HCT116 (cell line): Measurements from ENCODE around the gene PLEKHA4. TPM values are rescaled to one million over a fixed set of nuclear protein-coding genes. Genes with fewer than 3 reads are reported as not detected.

ENCODE experiments used
- ATAC-seq: fragments of 200-7000 bp; cut with Tn5 transposase; 2 replicates; pipeline ENCODE4 v1.9.1; 2020; ENCODE audit warnings: mild to moderate bottlenecking, moderate library complexity
- BruUV-seq: library from RNA; stranded (reverse); fragments of 400-500 nt; replicated peaks from 2 replicates; lab custom pipeline; 2021; lab: Mats Ljungman, UMichigan
- CTCF ChIA-PET: fragments of 300-600 bp; sonication (Branson Sonifier 250); formaldehyde crosslinking; loops from one replicate; lab custom pipeline; 2021; ENCODE audit warnings: antibody characterized with exemption; lab: Charles Lee
- POLR2A ChIA-PET: fragments of 300-600, 350-600 bp; sonication (Branson Sonifier 250); formaldehyde crosslinking; loops from one replicate; lab custom pipeline; 2021; ENCODE audit warnings: antibody characterized with exemption; lab: Charles Lee
- RAD21 ChIA-PET, 2 experiments: fragments of 300-600 bp; sonication (Branson Sonifier 250); formaldehyde crosslinking; loops; one replicate each; lab custom pipeline; 2023; ENCODE audit warnings: low total read pairs in 2 of 2; ENCODE audit not compliant: uncharacterized antibody in 2 of 2, unreplicated experiment in 2 of 2, low non-redundant PET in 1 of 2; lab: Charles Lee
- DNase-seq: peaks from one replicate; pipeline ENCODE4 v3.0.0-alpha.2; 2010; ENCODE audit warnings: low read depth, low spot score
- H2AFZ ChIP-seq: fragments of 200-600 bp; shearing (Covaris generic), sonication (generic); 2 replicates; pipeline ENCODE4 v1.6.1; 2017; ENCODE audit warnings: low read depth, mixed run types, mixed read lengths, antibody characterized with exemption, low read length; ENCODE audit not compliant: poor library complexity, severe bottlenecking
- H3K27ac ChIP-seq: 2 replicates; pipeline ENCODE4 v1.5.1; 2012; ENCODE audit warnings: low read depth, low read length
- H3K27me3 ChIP-seq: fragments of 200-600 bp; sonication (generic); 2 replicates; pipeline ENCODE4 v1.6.1; 2016; ENCODE audit warnings: mixed run types, low read length, mixed read lengths; ENCODE audit not compliant: insufficient read depth
- H3K36me3 ChIP-seq, 2 experiments: fragments of 200-500 bp in 1 of 2; fragments of 200-600 bp in 1 of 2; sonication (Bioruptor generic) in 1 of 2; sonication (generic) in 1 of 2; 2 replicates each; pipeline versions ENCODE4 v1.5.1 to v1.6.1; 2014 to 2016; ENCODE audit warnings: low read length in 2 of 2, inconsistent platforms in 1 of 2, mixed read lengths in 1 of 2, mixed run types in 1 of 2; ENCODE audit not compliant: insufficient read depth in 2 of 2, control insufficient read depth in 1 of 2
- H3K4me1 ChIP-seq, 2 experiments: fragments of 200-600 bp in 1 of 2; sonication (generic) in 1 of 2; 2 replicates each; pipeline versions ENCODE4 v1.5.1 to v1.6.1; 2012 to 2017; ENCODE audit warnings: low read length in 2 of 2, inconsistent platforms in 1 of 2, mild to moderate bottlenecking in 1 of 2, mixed read lengths in 1 of 2, mixed run types in 1 of 2, moderate library complexity in 1 of 2; ENCODE audit not compliant: insufficient read depth in 2 of 2, control insufficient read depth in 1 of 2
- H3K4me2 ChIP-seq: fragments of 200-600 bp; sonication (generic); 2 replicates; pipeline ENCODE4 v1.6.1; 2017; ENCODE audit warnings: mixed run types, low read length, mixed read lengths
- H3K4me3 ChIP-seq, 2 experiments: fragments of 200-600 bp in 1 of 2; sonication (generic) in 1 of 2; replicated peaks in 1 of 2; 2 replicates each; pipeline ENCODE4 v1.5.1; 2011 to 2016; ENCODE audit warnings: low read length in 2 of 2, control low read depth in 1 of 2, low read depth in 1 of 2, mild to moderate bottlenecking in 1 of 2, mixed read lengths in 1 of 2, mixed run types in 1 of 2
- H3K79me2 ChIP-seq: fragments of 200-600 bp; sonication (generic); 2 replicates; pipeline ENCODE4 v1.6.1; 2017; ENCODE audit warnings: mild to moderate bottlenecking, mixed run types, low read length, moderate library complexity, mixed read lengths; ENCODE audit not compliant: insufficient read depth
- H3K9ac ChIP-seq: fragments of 200-600 bp; sonication (generic); 2 replicates; pipeline ENCODE4 v1.6.1; 2016; ENCODE audit warnings: low read length, mixed read lengths
- H3K9me2 ChIP-seq: fragments of 200-600 bp; sonication (generic), shearing (Covaris generic); 2 replicates; pipeline ENCODE4 v1.6.1; 2017; ENCODE audit warnings: mixed run types, mild to moderate bottlenecking, moderate library complexity; ENCODE audit not compliant: insufficient read depth
- H3K9me3 ChIP-seq, 2 experiments: fragments of 200-500 bp in 1 of 2; fragments of 200-600 bp in 1 of 2; sonication (Bioruptor generic) in 1 of 2; sonication (generic) in 1 of 2; 2 replicates each; pipeline ENCODE4 v1.6.1; 2014 to 2017; ENCODE audit warnings: low read length in 2 of 2, mixed read lengths in 2 of 2, inconsistent platforms in 1 of 2, low read depth in 1 of 2, mild to moderate bottlenecking in 1 of 2, mixed run types in 1 of 2, moderate library complexity in 1 of 2; ENCODE audit not compliant: control insufficient read depth in 1 of 2, insufficient read depth in 1 of 2
- H4K20me1 ChIP-seq: fragments of 200-600 bp; sonication (generic), shearing (Covaris generic); 2 replicates; pipeline ENCODE4 v1.6.1; 2017; ENCODE audit warnings: mixed run types, mild to moderate bottlenecking, moderate library complexity; ENCODE audit not compliant: insufficient read depth
- CBX3 ChIP-seq: IDR thresholded peaks from 2 replicates; pipeline ENCODE4 v1.6.1; 2012; ENCODE audit warnings: low read depth
- EGR1 ChIP-seq: IDR thresholded peaks from 2 replicates; pipeline ENCODE4 v1.6.1; 2012; ENCODE audit warnings: low read depth
- ELF1 ChIP-seq: IDR thresholded peaks from 2 replicates; pipeline ENCODE4 v1.6.1; 2012; ENCODE audit warnings: low read depth, borderline replicate concordance
- EZH2 ChIP-seq: fragments of 200-600 bp; sonication (generic); IDR thresholded peaks from 2 replicates; pipeline ENCODE4 v1.6.1; 2017; ENCODE audit warnings: antibody characterized with exemption, mixed run types
- EZH2phosphoT487 ChIP-seq: fragments of 200-600 bp; IDR thresholded peaks from 2 replicates; pipeline ENCODE4 v1.6.1; 2018; ENCODE audit warnings: antibody characterized with exemption, borderline replicate concordance
- JUND ChIP-seq: IDR thresholded peaks from 2 replicates; pipeline ENCODE4 v1.6.1; 2012
- POLR2A ChIP-seq: IDR thresholded peaks from 2 replicates; pipeline ENCODE4 v1.7.0; 2011; ENCODE audit warnings: borderline replicate concordance; ENCODE audit not compliant: insufficient read depth, insufficient read length; ENCODE audit errors: extremely low read depth
- RAD21 ChIP-seq: IDR thresholded peaks from 2 replicates; pipeline ENCODE4 v1.6.1; 2012; ENCODE audit warnings: low read depth, mild to moderate bottlenecking
- SIN3A ChIP-seq: IDR thresholded peaks from 2 replicates; pipeline ENCODE4 v1.6.1; 2012; ENCODE audit warnings: low read depth
- YY1 ChIP-seq: IDR thresholded peaks from 2 replicates; pipeline ENCODE4 v1.6.1; 2011; ENCODE audit warnings: low read length, low read depth, moderate library complexity, mild to moderate bottlenecking; ENCODE audit not compliant: insufficient replicate concordance; ENCODE audit errors: extremely low read depth
- ZFX ChIP-seq: fragments of 450-650 bp; IDR thresholded peaks from 2 replicates; pipeline ENCODE4 v1.6.1; 2017
- ZNF274 ChIP-seq: fragments of 200-500 bp; sonication (Bioruptor generic); IDR thresholded peaks from 2 replicates; pipeline ENCODE4 v1.6.1; 2014; ENCODE audit warnings: mild to moderate bottlenecking, low read depth, low read length, inconsistent platforms
- intact Hi-C: fragments of 100-400 bp; cut with micrococcal nuclease; formaldehyde crosslinking; loops from 2 replicates; pipeline ENCODE4 v1.10.0; 2022
- total RNA-seq: library from RNA; stranded (reverse); gene quantifications from one replicate; pipeline ENCODE4 v1.2.1, GENCODE V29; 2021; ENCODE audit not compliant: unreplicated experiment
- TF ChIP-seq, protein P1 (sequence below): IDR thresholded peaks from 2 replicates; pipeline ENCODE4 v1.6.1; 2011; ENCODE audit warnings: mild to moderate bottlenecking, low read length, moderate library complexity; ENCODE audit not compliant: insufficient replicate concordance; ENCODE audit errors: extremely low read depth
- TF ChIP-seq, protein P2 (sequence below): IDR thresholded peaks from 2 replicates; pipeline ENCODE4 v1.6.1; 2012; ENCODE audit warnings: low read depth
- TF ChIP-seq, protein P3 (sequence below): IDR thresholded peaks from 2 replicates; pipeline ENCODE4 v1.6.1; 2012

The PLEKHA4 gene
- total RNA-seq, 1 experiment from 2014 or later = 20.4 TPM

DNA sequence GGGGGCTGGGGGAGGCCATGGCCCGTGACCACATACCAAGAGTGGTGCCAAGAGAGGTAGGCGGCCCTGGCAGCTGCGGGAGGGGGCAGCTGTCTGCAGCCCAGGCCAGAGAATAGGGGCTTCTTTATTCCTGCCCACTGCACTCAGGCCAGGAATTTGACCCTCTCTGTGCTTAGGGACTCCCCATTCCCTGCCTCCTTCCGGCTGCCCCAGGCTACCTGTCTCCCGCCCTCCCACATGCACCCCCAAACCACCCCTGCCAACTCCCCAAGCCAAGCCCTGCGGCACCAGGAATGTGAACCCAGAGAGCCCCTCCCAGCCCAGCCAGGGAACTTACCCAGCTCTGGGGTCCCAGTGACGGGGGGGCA is 687 bp downstream of the PLEKHA4 start:
- H3K4me3 ChIP-seq = peak overlapping the region; percentile 38 to 51
- RAD21 ChIA-PET = no interaction called here
- H3K4me2 ChIP-seq = peak overlapping the region; percentile 79

More for the DNA sequence above, 687 bp downstream of the PLEKHA4 start:
- intact Hi-C loops = no loop called here
- no peaks in the 10 kb centered on the region for H3K36me3 ChIP-seq
- CTCF ChIA-PET = no interaction called here
- no peaks in the 10 kb centered on the region for H3K9me3 ChIP-seq
- DNase-seq (no peak), ATAC-seq (no peak)
- H3K9ac ChIP-seq = peak overlapping the region; percentile 56
- no peaks in the 10 kb centered on the region for H3K9me2 ChIP-seq
- peak overlapping the region; percentile 75 for H3K27ac ChIP-seq
- no peak for TF ChIP-seq JUND
- TF ChIP-seq EZH2 = no peak
- TF ChIP-seq, protein P1, sequence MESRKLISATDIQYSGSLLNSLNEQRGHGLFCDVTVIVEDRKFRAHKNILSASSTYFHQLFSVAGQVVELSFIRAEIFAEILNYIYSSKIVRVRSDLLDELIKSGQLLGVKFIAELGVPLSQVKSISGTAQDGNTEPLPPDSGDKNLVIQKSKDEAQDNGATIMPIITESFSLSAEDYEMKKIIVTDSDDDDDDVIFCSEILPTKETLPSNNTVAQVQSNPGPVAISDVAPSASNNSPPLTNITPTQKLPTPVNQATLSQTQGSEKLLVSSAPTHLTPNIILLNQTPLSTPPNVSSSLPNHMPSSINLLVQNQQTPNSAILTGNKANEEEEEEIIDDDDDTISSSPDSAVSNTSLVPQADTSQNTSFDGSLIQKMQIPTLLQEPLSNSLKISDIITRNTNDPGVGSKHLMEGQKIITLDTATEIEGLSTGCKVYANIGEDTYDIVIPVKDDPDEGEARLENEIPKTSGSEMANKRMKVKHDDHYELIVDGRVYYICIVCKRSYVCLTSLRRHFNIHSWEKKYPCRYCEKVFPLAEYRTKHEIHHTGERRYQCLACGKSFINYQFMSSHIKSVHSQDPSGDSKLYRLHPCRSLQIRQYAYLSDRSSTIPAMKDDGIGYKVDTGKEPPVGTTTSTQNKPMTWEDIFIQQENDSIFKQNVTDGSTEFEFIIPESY = no peak
- TF ChIP-seq ELF1 = no peak
- TF ChIP-seq, protein P2, sequence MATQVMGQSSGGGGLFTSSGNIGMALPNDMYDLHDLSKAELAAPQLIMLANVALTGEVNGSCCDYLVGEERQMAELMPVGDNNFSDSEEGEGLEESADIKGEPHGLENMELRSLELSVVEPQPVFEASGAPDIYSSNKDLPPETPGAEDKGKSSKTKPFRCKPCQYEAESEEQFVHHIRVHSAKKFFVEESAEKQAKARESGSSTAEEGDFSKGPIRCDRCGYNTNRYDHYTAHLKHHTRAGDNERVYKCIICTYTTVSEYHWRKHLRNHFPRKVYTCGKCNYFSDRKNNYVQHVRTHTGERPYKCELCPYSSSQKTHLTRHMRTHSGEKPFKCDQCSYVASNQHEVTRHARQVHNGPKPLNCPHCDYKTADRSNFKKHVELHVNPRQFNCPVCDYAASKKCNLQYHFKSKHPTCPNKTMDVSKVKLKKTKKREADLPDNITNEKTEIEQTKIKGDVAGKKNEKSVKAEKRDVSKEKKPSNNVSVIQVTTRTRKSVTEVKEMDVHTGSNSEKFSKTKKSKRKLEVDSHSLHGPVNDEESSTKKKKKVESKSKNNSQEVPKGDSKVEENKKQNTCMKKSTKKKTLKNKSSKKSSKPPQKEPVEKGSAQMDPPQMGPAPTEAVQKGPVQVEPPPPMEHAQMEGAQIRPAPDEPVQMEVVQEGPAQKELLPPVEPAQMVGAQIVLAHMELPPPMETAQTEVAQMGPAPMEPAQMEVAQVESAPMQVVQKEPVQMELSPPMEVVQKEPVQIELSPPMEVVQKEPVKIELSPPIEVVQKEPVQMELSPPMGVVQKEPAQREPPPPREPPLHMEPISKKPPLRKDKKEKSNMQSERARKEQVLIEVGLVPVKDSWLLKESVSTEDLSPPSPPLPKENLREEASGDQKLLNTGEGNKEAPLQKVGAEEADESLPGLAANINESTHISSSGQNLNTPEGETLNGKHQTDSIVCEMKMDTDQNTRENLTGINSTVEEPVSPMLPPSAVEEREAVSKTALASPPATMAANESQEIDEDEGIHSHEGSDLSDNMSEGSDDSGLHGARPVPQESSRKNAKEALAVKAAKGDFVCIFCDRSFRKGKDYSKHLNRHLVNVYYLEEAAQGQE = no peak
- no peak for TF ChIP-seq ZNF274
- TF ChIP-seq POLR2A = no peak
- TF ChIP-seq EGR1 = no peak
- no peak for TF ChIP-seq SIN3A
- TF ChIP-seq CBX3 = no peak
- TF ChIP-seq, protein P3, sequence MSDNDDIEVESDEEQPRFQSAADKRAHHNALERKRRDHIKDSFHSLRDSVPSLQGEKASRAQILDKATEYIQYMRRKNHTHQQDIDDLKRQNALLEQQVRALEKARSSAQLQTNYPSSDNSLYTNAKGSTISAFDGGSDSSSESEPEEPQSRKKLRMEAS = no peak
- no peak for TF ChIP-seq ZFX
- no peak for TF ChIP-seq YY1
- TF ChIP-seq EZH2phosphoT487 = no peak
- no peak for TF ChIP-seq RAD21
- H3K27me3 ChIP-seq = no peaks in the 10 kb centered on the region
- no TSS peak for BruUV-seq
- POLR2A ChIA-PET = no interaction called here
- peaks cover 27 to 43% of the 10 kb centered on the region in 2 experiments for H3K4me1 ChIP-seq
- H4K20me1 ChIP-seq = no peaks in the 10 kb centered on the region
- no peak overlapping the region for H2AFZ ChIP-seq
- H3K79me2 ChIP-seq = peaks cover 6% of the 10 kb centered on the region
